HFFc6 (cell line): ENCODE measurements around the gene WNK3. TPM values are rescaled to one million over a fixed set of nuclear protein-coding genes. Genes with fewer than 3 reads are reported as not detected.

Experiments used
- DNase-seq: peaks from one replicate; pipeline ENCODE4 v3.0.0-alpha.2; 2018
- H3K27ac Mint-ChIP-seq: 2 replicates; pipeline ENCODE4 v1.8.0; 2020; ENCODE audit warnings: mild to moderate bottlenecking, mixed read lengths
- H3K27me3 Mint-ChIP-seq: 2 replicates; pipeline ENCODE4 v1.8.0; 2021; ENCODE audit warnings: mild to moderate bottlenecking, moderate library complexity, mixed read lengths; ENCODE audit not compliant: insufficient read depth
- H3K36me3 Mint-ChIP-seq: 2 replicates; pipeline ENCODE4 v1.8.0; 2021; ENCODE audit warnings: low read depth, mixed read lengths
- H3K4me1 Mint-ChIP-seq: 2 replicates; pipeline ENCODE4 v1.8.0; 2020; ENCODE audit warnings: low read depth, mixed read lengths
- H3K4me3 Mint-ChIP-seq: 2 replicates; pipeline ENCODE4 v1.8.0; 2020; ENCODE audit warnings: mild to moderate bottlenecking, moderate library complexity, mixed read lengths
- H3K9me3 Mint-ChIP-seq: 2 replicates; pipeline ENCODE4 v1.8.0; 2020; ENCODE audit warnings: mild to moderate bottlenecking, mixed read lengths
- total RNA-seq, 6 experiments: library from RNA; stranded (reverse); fragmentation: NEBNext Ultra II Directional; extraction: Animal tissue kit (Norgen Biotek cat#: 25700); gene quantifications; 2 replicates in 1 of 6; 3 replicates in 5 of 6; pipeline ENCODE4 v1.2.3, GENCODE V29; 2021
- TF ChIP-seq, protein P1 (sequence below): fragments of 200-600 bp; sonication (generic); IDR thresholded peaks from 2 replicates; pipeline ENCODE4 v1.5.0; 2021; ENCODE audit warnings: antibody characterized with exemption, mild to moderate bottlenecking

WNK3 gene
- total RNA-seq, 6 experiments from 2014 or later = not detected

DNA sequence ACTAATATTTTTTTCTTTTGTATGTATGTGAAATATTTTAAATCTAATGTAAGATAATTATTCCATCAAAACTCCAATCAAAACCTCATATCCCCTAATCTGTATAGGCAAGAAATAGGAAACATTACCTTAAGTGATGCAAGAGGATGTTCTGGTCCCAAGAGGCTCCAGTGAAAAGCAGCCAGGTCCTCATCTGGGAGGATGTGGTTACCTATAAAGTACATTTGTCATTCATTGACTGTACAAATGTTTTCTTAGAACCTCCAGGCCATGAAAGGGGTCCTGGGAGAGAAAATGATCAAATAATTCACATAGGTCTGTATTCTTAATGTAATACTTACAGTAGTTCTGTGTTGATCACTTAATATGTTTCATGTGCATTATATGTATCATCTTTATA lies 200.3 kb downstream of the WNK3 start:
- H3K4me3 Mint-ChIP-seq = no peak overlapping the region
- TF ChIP-seq, protein P1, sequence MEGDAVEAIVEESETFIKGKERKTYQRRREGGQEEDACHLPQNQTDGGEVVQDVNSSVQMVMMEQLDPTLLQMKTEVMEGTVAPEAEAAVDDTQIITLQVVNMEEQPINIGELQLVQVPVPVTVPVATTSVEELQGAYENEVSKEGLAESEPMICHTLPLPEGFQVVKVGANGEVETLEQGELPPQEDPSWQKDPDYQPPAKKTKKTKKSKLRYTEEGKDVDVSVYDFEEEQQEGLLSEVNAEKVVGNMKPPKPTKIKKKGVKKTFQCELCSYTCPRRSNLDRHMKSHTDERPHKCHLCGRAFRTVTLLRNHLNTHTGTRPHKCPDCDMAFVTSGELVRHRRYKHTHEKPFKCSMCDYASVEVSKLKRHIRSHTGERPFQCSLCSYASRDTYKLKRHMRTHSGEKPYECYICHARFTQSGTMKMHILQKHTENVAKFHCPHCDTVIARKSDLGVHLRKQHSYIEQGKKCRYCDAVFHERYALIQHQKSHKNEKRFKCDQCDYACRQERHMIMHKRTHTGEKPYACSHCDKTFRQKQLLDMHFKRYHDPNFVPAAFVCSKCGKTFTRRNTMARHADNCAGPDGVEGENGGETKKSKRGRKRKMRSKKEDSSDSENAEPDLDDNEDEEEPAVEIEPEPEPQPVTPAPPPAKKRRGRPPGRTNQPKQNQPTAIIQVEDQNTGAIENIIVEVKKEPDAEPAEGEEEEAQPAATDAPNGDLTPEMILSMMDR = no peak
- H3K27ac Mint-ChIP-seq = no peak overlapping the region
- no peak for DNase-seq
- no peaks in the 10 kb centered on the region for H3K4me1 Mint-ChIP-seq
- no peaks in the 10 kb centered on the region for H3K9me3 Mint-ChIP-seq
- H3K27me3 Mint-ChIP-seq = no peaks in the 10 kb centered on the region
- H3K36me3 Mint-ChIP-seq = no peaks in the 10 kb centered on the region; the same call in 1 of the 2 replicates

Other genes starting within 250 kb of the WNK3 start
- 10 to 100 TPM in 1 of 6 experiments, 1 to 10 TPM in 5; 8.3 to 10.0 (median 9.1) TPM for gene FAM120C, start 174.8 kb downstream of the WNK3 start, total RNA-seq
- 10 to 100 TPM; 31.0 to 35.0 (median 33.3) TPM for gene TSR2, start 82.4 kb upstream of the WNK3 start, total RNA-seq
- 10 to 100 TPM; 16.2 to 19.8 (median 17.9) TPM for gene FGD1, start 138.2 kb upstream of the WNK3 start, total RNA-seq
- gene GNL3L, start 172.2 kb upstream of the WNK3 start, total RNA-seq = 10 to 100 TPM; 42.4 to 49.2 (median 44.4) TPM